K562 (cell line): ENCODE measurements around the gene AGFG2. TPM values are rescaled to one million over a fixed set of nuclear protein-coding genes. Genes with fewer than 3 reads are reported as not detected.
A peak's percentile ranks its signal among the peaks of the same experiment; 100 is the strongest.

Source experiments
- CLOCK ChIP-seq: fragments of 250-450 bp; sonication (Bioruptor Pico); IDR thresholded peaks from 2 replicates; pipeline ENCODE4 v1.4.0; 2020; ENCODE audit warnings: mild to moderate bottlenecking, moderate library complexity, borderline replicate concordance
- CREBBP ChIP-seq: IDR thresholded peaks from one replicate; pipeline ENCODE4 v1.6.1; 2012; ENCODE audit warnings: low read depth, mild to moderate bottlenecking, control low read depth, inconsistent platforms, low read length
- CTBP1 ChIP-seq: fragments of 450-650 bp; IDR thresholded peaks from 2 replicates; pipeline ENCODE4 v1.6.1; 2016; ENCODE audit warnings: borderline replicate concordance
- HDAC1 ChIP-seq, 2 experiments: fragments of 450-650 bp; IDR thresholded peaks; 2 replicates each; pipeline ENCODE4 v1.6.1; 2016 to 2017; ENCODE audit warnings: inconsistent platforms in 1 of 2, mild to moderate bottlenecking in 1 of 2, moderate library complexity in 1 of 2
- HMGN3 ChIP-seq: IDR thresholded peaks from 2 replicates; pipeline ENCODE4 v1.6.1; 2011; ENCODE audit warnings: borderline replicate concordance, low read depth, mild to moderate bottlenecking, mixed read lengths, low read length; ENCODE audit not compliant: insufficient read length; ENCODE audit errors: extremely low read depth
- HMGXB4 ChIP-seq: sonication (generic); formaldehyde crosslinking; IDR thresholded peaks from 2 replicates; pipeline ENCODE4 v1.8.1; 2023; ENCODE audit warnings: mild to moderate bottlenecking, missing genetic modification reagents
- JUND ChIP-seq, 2 experiments: IDR thresholded peaks; 2 replicates in 1 of 2; 3 replicates in 1 of 2; pipeline ENCODE4 v1.6.1; 2011; ENCODE audit warnings: borderline replicate concordance in 2 of 2, low read depth in 2 of 2, low read length in 2 of 2, improper control_type of control experiment in 1 of 2, missing biosample characterization in 1 of 2, missing genetic modification characterization in 1 of 2, missing genetic modification reagents in 1 of 2
- SAFB ChIP-seq: fragments of 200-400 bp; formaldehyde crosslinking; IDR thresholded peaks from 2 replicates; pipeline ENCODE4 v1.6.1; 2017; ENCODE audit warnings: low read depth, low read length, borderline replicate concordance
- polyA plus RNA-seq, 8 experiments: library from polyadenylated mRNA; depleted of rRNA in 4 of 8; stranded (reverse) in 5 of 8; unstranded in 3 of 8; fragments of >200 nt; fragmentation: Nextera tagmentation in 2 of 8; fragmentation: Illumina TruSeq in 1 of 8; extraction: Ambion mirVana in 2 of 8; extraction: Trizol in 1 of 8; gene quantifications; 2 replicates each; pipeline versions ENCODE4 v1.2.1 to v1.2.3, GENCODE V29; 2011 to 2014; ENCODE audit warnings: inconsistent platforms in 1 of 8, missing spikeins in 1 of 8
- total RNA-seq, 7 experiments: library from RNA; depleted of rRNA in 6 of 7; stranded (reverse); fragments of >200 nt in 6 of 7; fragmentation: Illumina TruSeq in 2 of 7; extraction: Trizol in 2 of 7; gene quantifications; 2 replicates each; pipeline versions ENCODE4 v1.2.1 to v1.2.3, GENCODE V29; 2011 to 2021; ENCODE audit warnings: low replicate concordance in 1 of 7
- TF ChIP-seq, protein P1 (sequence below): fragments of 450-650 bp; IDR thresholded peaks from 2 replicates; pipeline ENCODE4 v1.7.1; 2018; ENCODE audit warnings: mild to moderate bottlenecking, low read depth; ENCODE audit not compliant: partially characterized antibody
- TF ChIP-seq, protein P2 (sequence below): IDR thresholded peaks from 2 replicates; pipeline ENCODE4 v1.6.1; 2014; ENCODE audit warnings: antibody characterized with exemption
- TF ChIP-seq, protein P3 (sequence below): sonication (generic); formaldehyde crosslinking; IDR thresholded peaks from 2 replicates; pipeline ENCODE4 v1.8.0; 2023; ENCODE audit warnings: mild to moderate bottlenecking, missing genetic modification reagents

The AGFG2 gene
- total and polyA plus RNA-seq, 9 of the 15 experiments (the other 6 are each of a cell fraction or from before 2014, with no cell fraction given), result 0.31 to 23.1 (median 6.5) TPM

DNA sequence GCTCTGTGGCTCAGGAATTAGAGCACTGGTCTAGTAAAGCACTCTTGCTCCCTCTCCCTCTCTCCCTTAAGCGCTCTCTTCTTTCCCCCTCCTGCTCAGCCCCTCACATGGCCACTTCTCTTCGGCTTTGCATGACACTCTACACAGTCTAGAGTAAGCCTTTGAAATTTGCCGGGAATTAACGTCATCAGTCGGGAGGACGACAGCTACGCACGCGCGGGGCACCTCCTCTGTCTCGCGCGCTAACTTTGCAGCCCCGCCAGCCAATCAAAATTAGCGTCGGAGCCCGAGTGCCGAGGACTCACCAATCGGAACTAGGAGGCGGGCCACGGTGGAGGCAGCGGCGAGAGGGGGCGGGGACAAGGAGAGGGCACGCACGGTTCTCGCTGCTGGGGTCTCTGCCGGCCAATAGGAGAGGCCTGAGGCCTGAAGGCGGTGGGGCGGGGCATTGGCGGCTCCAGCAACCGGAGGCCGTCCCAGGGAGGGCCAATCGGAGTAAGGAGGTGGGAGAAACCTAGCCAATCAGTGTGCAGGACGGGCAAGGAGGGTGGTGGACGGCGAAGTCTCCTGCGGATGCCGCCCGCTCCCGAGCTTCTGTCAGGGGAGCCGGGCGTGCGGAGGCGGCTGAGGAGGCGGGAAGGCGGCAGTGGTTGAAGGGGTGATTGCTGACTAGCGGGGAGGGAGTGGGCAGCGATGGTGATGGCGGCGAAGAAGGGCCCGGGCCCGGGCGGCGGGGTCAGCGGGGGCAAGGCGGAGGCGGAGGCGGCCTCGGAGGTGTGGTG lies at the start of gene AGFG2 (continued):
- TF ChIP-seq, protein P1, sequence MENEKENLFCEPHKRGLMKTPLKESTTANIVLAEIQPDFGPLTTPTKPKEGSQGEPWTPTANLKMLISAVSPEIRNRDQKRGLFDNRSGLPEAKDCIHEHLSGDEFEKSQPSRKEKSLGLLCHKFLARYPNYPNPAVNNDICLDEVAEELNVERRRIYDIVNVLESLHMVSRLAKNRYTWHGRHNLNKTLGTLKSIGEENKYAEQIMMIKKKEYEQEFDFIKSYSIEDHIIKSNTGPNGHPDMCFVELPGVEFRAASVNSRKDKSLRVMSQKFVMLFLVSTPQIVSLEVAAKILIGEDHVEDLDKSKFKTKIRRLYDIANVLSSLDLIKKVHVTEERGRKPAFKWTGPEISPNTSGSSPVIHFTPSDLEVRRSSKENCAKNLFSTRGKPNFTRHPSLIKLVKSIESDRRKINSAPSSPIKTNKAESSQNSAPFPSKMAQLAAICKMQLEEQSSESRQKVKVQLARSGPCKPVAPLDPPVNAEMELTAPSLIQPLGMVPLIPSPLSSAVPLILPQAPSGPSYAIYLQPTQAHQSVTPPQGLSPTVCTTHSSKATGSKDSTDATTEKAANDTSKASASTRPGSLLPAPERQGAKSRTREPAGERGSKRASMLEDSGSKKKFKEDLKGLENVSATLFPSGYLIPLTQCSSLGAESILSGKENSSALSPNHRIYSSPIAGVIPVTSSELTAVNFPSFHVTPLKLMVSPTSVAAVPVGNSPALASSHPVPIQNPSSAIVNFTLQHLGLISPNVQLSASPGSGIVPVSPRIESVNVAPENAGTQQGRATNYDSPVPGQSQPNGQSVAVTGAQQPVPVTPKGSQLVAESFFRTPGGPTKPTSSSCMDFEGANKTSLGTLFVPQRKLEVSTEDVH, result peak; percentile 100
- TF ChIP-seq JUND (IDR thresholded peaks at IDR 0.05; ENCODE audit: borderline replicate concordance, low read depth, low read length) (peak; percentile 71), JUND (tag; IDR thresholded peaks at IDR 0.05; ENCODE audit: borderline replicate concordance, low read depth, low read length) (peak; percentile 69; the same call in 1 of the 3 replicates), CREBBP (no peak), SAFB (no peak), HMGN3 (peak; percentile 70), CLOCK (no peak), HDAC1 (IDR thresholded peaks at IDR 0.05) (peak in 1 of 2 experiments; percentile 99; a peak in 2 of 4 replicates), HMGXB4 (0 out of 2 replicates have a peak, but pooled peaks have one; percentile 16), CTBP1 (peak; percentile 73)
- TF ChIP-seq, protein P2, sequence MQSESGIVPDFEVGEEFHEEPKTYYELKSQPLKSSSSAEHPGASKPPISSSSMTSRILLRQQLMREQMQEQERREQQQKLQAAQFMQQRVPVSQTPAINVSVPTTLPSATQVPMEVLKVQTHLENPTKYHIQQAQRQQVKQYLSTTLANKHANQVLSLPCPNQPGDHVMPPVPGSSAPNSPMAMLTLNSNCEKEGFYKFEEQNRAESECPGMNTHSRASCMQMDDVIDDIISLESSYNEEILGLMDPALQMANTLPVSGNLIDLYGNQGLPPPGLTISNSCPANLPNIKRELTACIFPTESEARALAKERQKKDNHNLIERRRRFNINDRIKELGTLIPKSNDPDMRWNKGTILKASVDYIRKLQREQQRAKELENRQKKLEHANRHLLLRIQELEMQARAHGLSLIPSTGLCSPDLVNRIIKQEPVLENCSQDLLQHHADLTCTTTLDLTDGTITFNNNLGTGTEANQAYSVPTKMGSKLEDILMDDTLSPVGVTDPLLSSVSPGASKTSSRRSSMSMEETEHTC, result 0 out of 2 replicates have a peak, but pooled peaks have one; percentile 12
- TF ChIP-seq, protein P3, sequence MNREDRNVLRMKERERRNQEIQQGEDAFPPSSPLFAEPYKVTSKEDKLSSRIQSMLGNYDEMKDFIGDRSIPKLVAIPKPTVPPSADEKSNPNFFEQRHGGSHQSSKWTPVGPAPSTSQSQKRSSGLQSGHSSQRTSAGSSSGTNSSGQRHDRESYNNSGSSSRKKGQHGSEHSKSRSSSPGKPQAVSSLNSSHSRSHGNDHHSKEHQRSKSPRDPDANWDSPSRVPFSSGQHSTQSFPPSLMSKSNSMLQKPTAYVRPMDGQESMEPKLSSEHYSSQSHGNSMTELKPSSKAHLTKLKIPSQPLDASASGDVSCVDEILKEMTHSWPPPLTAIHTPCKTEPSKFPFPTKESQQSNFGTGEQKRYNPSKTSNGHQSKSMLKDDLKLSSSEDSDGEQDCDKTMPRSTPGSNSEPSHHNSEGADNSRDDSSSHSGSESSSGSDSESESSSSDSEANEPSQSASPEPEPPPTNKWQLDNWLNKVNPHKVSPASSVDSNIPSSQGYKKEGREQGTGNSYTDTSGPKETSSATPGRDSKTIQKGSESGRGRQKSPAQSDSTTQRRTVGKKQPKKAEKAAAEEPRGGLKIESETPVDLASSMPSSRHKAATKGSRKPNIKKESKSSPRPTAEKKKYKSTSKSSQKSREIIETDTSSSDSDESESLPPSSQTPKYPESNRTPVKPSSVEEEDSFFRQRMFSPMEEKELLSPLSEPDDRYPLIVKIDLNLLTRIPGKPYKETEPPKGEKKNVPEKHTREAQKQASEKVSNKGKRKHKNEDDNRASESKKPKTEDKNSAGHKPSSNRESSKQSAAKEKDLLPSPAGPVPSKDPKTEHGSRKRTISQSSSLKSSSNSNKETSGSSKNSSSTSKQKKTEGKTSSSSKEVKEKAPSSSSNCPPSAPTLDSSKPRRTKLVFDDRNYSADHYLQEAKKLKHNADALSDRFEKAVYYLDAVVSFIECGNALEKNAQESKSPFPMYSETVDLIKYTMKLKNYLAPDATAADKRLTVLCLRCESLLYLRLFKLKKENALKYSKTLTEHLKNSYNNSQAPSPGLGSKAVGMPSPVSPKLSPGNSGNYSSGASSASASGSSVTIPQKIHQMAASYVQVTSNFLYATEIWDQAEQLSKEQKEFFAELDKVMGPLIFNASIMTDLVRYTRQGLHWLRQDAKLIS (CRISPR knock-in tag), result 0 out of 2 replicates have a peak, but pooled peaks have one; percentile 79
